PC-9 (cell line): Measurements from ENCODE around the gene MPPED2. TPM values are rescaled to one million over a fixed set of nuclear protein-coding genes. Genes with fewer than 3 reads are reported as not detected.

Experiments
- BruUV-seq: library from RNA; stranded (reverse); fragments of 400-500 nt; replicated peaks from 2 replicates; lab custom pipeline; 2021; lab: Mats Ljungman, UMichigan
- CTCF ChIA-PET: fragments of 300-600 bp; sonication (Branson Sonifier 250); formaldehyde crosslinking; loops from one replicate; lab custom pipeline; 2022; ENCODE audit warnings: antibody characterized with exemption; lab: Charles Lee
- POLR2A ChIA-PET: fragments of 300-600 bp; sonication (Branson Sonifier 250); formaldehyde crosslinking; loops from one replicate; lab custom pipeline; 2022; ENCODE audit warnings: antibody characterized with exemption; ENCODE audit not compliant: unreplicated experiment; lab: Charles Lee
- DNase-seq, 2 experiments: peaks; one replicate each; pipeline versions ENCODE4 v3.0.0 to v3.0.0-alpha.2; 2015 to 2022; ENCODE audit warnings: mixed read lengths in 1 of 2
- H2AFZ ChIP-seq: fragments of 200-600 bp; sonication (generic); 2 replicates; pipeline ENCODE4 v1.8.1; 2017; ENCODE audit warnings: antibody characterized with exemption
- H3F3A ChIP-seq: fragments of 200-600 bp; sonication (generic); 2 replicates; pipeline ENCODE4 v1.8.1; 2017; ENCODE audit warnings: antibody characterized with exemption, mild to moderate bottlenecking, low read depth; ENCODE audit not compliant: insufficient read depth
- H3K27ac ChIP-seq: fragments of 200-600 bp; sonication (generic); 2 replicates; pipeline ENCODE4 v1.6.1; 2016; ENCODE audit warnings: mixed run types
- H3K27me3 ChIP-seq: fragments of 200-600 bp; sonication (generic); 2 replicates; pipeline ENCODE4 v1.6.1; 2016; ENCODE audit warnings: low read depth, mixed run types; ENCODE audit not compliant: insufficient read depth
- H3K36me3 ChIP-seq: fragments of 200-600 bp; sonication (generic); 2 replicates; pipeline ENCODE4 v1.6.1; 2016; ENCODE audit warnings: low read depth, mixed run types
- H3K4me1 ChIP-seq: fragments of 200-600 bp; sonication (generic); replicated peaks from 2 replicates; pipeline ENCODE4 v1.6.1; 2016; ENCODE audit warnings: mixed run types; ENCODE audit not compliant: insufficient read depth
- H3K4me2 ChIP-seq: fragments of 200-600 bp; sonication (generic); 2 replicates; pipeline ENCODE4 v1.6.1; 2017; ENCODE audit warnings: mixed run types
- H3K4me3 ChIP-seq: fragments of 200-600 bp; sonication (generic); 2 replicates; pipeline ENCODE4 v1.6.1; 2016; ENCODE audit warnings: mixed run types
- H3K79me2 ChIP-seq: fragments of 200-600 bp; sonication (generic); 2 replicates; pipeline ENCODE4 v1.6.1; 2017; ENCODE audit warnings: low read depth, mixed run types
- H3K9me2 ChIP-seq: fragments of 200-600 bp; sonication (generic); 2 replicates; pipeline ENCODE4 v1.8.1; 2017; ENCODE audit warnings: mild to moderate bottlenecking; ENCODE audit not compliant: insufficient read depth
- H3K9me3 ChIP-seq: fragments of 200-600 bp; sonication (generic); 2 replicates; pipeline ENCODE4 v1.8.1; 2016; ENCODE audit warnings: low read depth; ENCODE audit not compliant: insufficient read depth
- H4K20me1 ChIP-seq: fragments of 200-600 bp; sonication (generic); 2 replicates; pipeline ENCODE4 v1.8.1; 2017; ENCODE audit not compliant: insufficient read depth
- EZH2 ChIP-seq: fragments of 200-600 bp; sonication (generic); IDR thresholded peaks from 2 replicates; pipeline ENCODE4 v1.8.0; 2017; ENCODE audit warnings: antibody characterized with exemption, low read depth
- intact Hi-C: fragments of 100-400 bp; cut with micrococcal nuclease; formaldehyde crosslinking; loops from one replicate; pipeline ENCODE4 v1.10.0; 2022; ENCODE audit not compliant: unreplicated experiment
- total RNA-seq: library from RNA; stranded (reverse); gene quantifications from 2 replicates; pipeline ENCODE4 v1.2.3, GENCODE V29; 2021
- TF ChIP-seq, protein P1 (sequence below): fragments of 200-600 bp; sonication (generic); conservative IDR thresholded peaks from 2 replicates; pipeline ENCODE4 v1.6.1; 2017; ENCODE audit warnings: mixed run types, antibody characterized with exemption, mild to moderate bottlenecking, moderate library complexity

Gene MPPED2
- total RNA-seq, 1 experiment from 2014 or later: not detected

DNA sequence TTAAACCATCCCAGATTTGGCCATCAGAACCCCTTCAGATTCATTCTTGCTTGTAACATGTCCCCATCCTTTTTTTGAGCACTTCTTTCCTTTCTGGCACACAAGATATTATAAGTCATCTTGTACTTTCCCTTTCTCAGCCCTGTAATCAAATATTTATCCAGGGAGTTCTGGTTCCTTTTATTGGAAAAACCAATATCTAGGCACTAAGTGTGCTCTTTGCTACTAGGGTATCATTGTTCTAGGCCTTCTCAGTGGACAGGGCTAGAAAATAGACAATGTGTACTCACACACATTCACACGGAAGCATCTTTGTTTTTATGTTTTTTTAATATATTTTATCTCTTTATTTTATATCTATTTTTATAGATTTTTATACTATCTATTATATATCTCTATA lies 216.0 kb downstream of the MPPED2 start:
- H2AFZ ChIP-seq: no peak overlapping the region
- no peak overlapping the region for H3K27ac ChIP-seq
- intact Hi-C loops: no loop called here
- H3K9me2 ChIP-seq: no peaks in the 10 kb centered on the region
- no peaks in the 10 kb centered on the region for H3F3A ChIP-seq
- H3K9me3 ChIP-seq: no peaks in the 10 kb centered on the region
- no peak for TF ChIP-seq EZH2
- peaks cover 65% of the 10 kb centered on the region for H3K27me3 ChIP-seq
- H3K36me3 ChIP-seq: no peaks in the 10 kb centered on the region
- H4K20me1 ChIP-seq: no peaks in the 10 kb centered on the region
- no peaks in the 10 kb centered on the region; the same call in 1 of the 2 replicates for H3K4me1 ChIP-seq
- ChIA-PET POLR2A (no interaction called here), CTCF (no interaction called here)
- no peaks in the 10 kb centered on the region for H3K79me2 ChIP-seq
- no peak overlapping the region for H3K4me3 ChIP-seq
- H3K4me2 ChIP-seq: no peak overlapping the region
- no TSS peak for BruUV-seq
- DNase-seq: peak in 1 of 2 experiments; percentile 5

DNA sequence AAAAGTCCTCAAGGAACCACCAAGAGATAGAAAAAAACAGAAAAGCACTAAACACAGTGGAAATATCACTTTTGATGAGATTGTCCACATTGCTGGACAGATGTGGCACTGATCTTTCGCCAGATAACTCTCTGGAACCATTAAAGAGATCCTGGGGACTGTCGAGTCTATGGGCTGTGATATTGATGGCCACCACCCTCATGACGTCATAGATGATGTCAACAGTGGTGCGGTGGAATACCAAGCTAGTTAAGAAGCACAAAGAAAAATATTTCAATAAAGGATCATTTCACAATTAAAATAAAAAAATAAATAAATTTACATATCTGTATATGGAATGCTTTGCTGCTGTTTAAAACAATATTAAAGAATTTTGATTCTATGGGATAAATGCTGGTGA lies 217.8 kb downstream of the MPPED2 start:
- Histone ChIP-seq H3K36me3 (no peaks in the 10 kb centered on the region), H3K9me2 (no peaks in the 10 kb centered on the region), H3K9me3 (no peaks in the 10 kb centered on the region), H3K79me2 (no peaks in the 10 kb centered on the region), H3K27ac (no peak overlapping the region), H3K4me2 (no peak overlapping the region), H3K4me3 (no peak overlapping the region), H4K20me1 (no peaks in the 10 kb centered on the region), H3K4me1 (no peaks in the 10 kb centered on the region; the same call in 1 of the 2 replicates), H3K27me3 (peaks cover 67% of the 10 kb centered on the region), H2AFZ (no peak overlapping the region), H3F3A (no peaks in the 10 kb centered on the region)
- TF ChIP-seq, protein P1, sequence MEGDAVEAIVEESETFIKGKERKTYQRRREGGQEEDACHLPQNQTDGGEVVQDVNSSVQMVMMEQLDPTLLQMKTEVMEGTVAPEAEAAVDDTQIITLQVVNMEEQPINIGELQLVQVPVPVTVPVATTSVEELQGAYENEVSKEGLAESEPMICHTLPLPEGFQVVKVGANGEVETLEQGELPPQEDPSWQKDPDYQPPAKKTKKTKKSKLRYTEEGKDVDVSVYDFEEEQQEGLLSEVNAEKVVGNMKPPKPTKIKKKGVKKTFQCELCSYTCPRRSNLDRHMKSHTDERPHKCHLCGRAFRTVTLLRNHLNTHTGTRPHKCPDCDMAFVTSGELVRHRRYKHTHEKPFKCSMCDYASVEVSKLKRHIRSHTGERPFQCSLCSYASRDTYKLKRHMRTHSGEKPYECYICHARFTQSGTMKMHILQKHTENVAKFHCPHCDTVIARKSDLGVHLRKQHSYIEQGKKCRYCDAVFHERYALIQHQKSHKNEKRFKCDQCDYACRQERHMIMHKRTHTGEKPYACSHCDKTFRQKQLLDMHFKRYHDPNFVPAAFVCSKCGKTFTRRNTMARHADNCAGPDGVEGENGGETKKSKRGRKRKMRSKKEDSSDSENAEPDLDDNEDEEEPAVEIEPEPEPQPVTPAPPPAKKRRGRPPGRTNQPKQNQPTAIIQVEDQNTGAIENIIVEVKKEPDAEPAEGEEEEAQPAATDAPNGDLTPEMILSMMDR: no peak
- no peak for DNase-seq
- ChIA-PET CTCF (no interaction called here), POLR2A (no interaction called here)
- intact Hi-C loops: no loop called here
- no TSS peak for BruUV-seq

DNA sequence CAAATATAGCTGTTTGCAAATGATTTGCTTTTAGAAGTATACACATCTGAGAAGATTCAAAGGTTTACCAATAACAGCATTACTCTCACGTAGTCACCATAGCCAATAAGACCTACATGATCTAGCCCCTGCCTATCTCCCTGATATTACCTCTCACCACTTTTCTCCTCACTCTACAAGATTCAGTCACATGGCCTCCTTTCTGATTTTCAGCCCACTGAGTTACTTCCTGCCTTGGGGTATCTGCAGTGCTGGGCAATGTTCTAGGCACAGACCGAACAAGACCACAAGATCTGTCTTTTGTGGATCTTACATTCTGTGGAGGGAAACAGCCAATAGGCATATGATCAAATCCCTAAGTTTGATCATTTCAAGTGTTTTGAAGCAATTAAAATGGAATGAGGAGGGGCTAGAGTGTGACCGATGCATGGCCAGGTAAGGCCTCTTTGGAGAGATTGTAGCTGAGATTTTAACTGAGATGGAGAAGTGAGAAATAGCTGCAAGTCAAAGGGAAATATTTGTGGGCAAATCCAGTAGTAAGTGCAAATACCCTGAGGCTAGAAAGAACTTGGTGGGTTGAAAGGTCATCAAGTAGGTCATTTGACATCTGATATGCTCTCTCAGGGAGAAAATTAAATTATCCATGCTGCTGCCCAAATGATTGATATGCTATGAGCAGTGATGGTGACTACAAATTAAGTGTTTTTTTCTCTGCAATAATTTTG lies 220.2 kb downstream of the MPPED2 start:
- Histone ChIP-seq H3K27me3 (peaks cover 54% of the 10 kb centered on the region), H3K27ac (no peak overlapping the region), H3K4me3 (no peak overlapping the region), H4K20me1 (no peaks in the 10 kb centered on the region), H3K79me2 (no peaks in the 10 kb centered on the region), H3K4me1 (no peaks in the 10 kb centered on the region; the same call in 1 of the 2 replicates), H3K9me2 (no peaks in the 10 kb centered on the region), H3F3A (no peaks in the 10 kb centered on the region), H3K9me3 (no peaks in the 10 kb centered on the region), H3K36me3 (no peaks in the 10 kb centered on the region), H3K4me2 (no peak overlapping the region), H2AFZ (no peak overlapping the region)
- TF ChIP-seq, protein P1: no peak
- TF ChIP-seq EZH2: no peak
- POLR2A ChIA-PET: no interaction called here
- intact Hi-C loops: no loop called here
- CTCF ChIA-PET: no interaction called here
- BruUV-seq: no TSS peak
- DNase-seq: peak in 1 of 2 experiments; percentile 82
